IMR-90 (cell line): ENCODE results near the gene EPB41L1. TPM values are rescaled to one million over a fixed set of nuclear protein-coding genes. Genes with fewer than 3 reads are reported as not detected.

Source experiments
- ATAC-seq: fragments of 200-7000 bp; cut with Tn5 transposase; 2 replicates; pipeline ENCODE4 v1.9.1; 2020; ENCODE audit warnings: low read depth, mild to moderate bottlenecking, moderate library complexity
- BruUV-seq: library from RNA; stranded (reverse); fragments of 400-500 nt; replicated peaks from 2 replicates; lab custom pipeline; 2021; lab: Mats Ljungman, UMichigan
- CTCF ChIA-PET: fragments of 300-600 bp; formaldehyde crosslinking; extraction: SDS; loops from one replicate; lab custom pipeline; 2021; ENCODE audit warnings: antibody characterized with exemption; lab: Yijun Ruan, JAX
- POLR2A ChIA-PET: fragments of 300-600 bp; sonication (Branson Sonifier 250); formaldehyde crosslinking; loops from one replicate; lab custom pipeline; 2022; ENCODE audit warnings: antibody characterized with exemption; ENCODE audit not compliant: unreplicated experiment; lab: Charles Lee
- DNase-seq: peaks from one replicate; pipeline ENCODE4 v3.0.0; 2013
- H2AFZ ChIP-seq: replicated peaks from 2 replicates; pipeline ENCODE3; 2013; ENCODE audit warnings: low read length, mild to moderate bottlenecking; ENCODE audit not compliant: poor library complexity
- H2AK5ac ChIP-seq: 2 replicates; pipeline ENCODE4 v1.6.1; 2013; ENCODE audit warnings: low read depth, low read length, inconsistent platforms
- H2AK9ac ChIP-seq: replicated peaks from 2 replicates; pipeline ENCODE3; 2013; ENCODE audit warnings: mild to moderate bottlenecking, low read depth, low read length, moderate library complexity; ENCODE audit not compliant: poor library complexity
- H2BK120ac ChIP-seq: 2 replicates; pipeline ENCODE4 v1.6.1; 2013; ENCODE audit warnings: low read depth, low read length, inconsistent platforms
- H2BK15ac ChIP-seq: 3 replicates; pipeline ENCODE4 v1.6.1; 2013; ENCODE audit warnings: low read depth, low read length, inconsistent platforms
- H2BK20ac ChIP-seq: 2 replicates; pipeline ENCODE4 v1.6.1; 2013; ENCODE audit warnings: low read depth, mild to moderate bottlenecking, inconsistent platforms, low read length, moderate library complexity
- H2BK5ac ChIP-seq: 2 replicates; pipeline ENCODE4 v1.6.1; 2013; ENCODE audit warnings: mild to moderate bottlenecking, low read depth, low read length, inconsistent platforms; ENCODE audit not compliant: poor library complexity, severe bottlenecking
- H3K14ac ChIP-seq: replicated peaks from 2 replicates; pipeline ENCODE4 v1.6.1; 2013; ENCODE audit warnings: low read depth, low read length, inconsistent platforms
- H3K18ac ChIP-seq: 2 replicates; pipeline ENCODE4 v1.6.1; 2013; ENCODE audit warnings: low read depth, low read length, control low read depth
- H3K23ac ChIP-seq: 2 replicates; pipeline ENCODE4 v1.6.1; 2013; ENCODE audit warnings: low read depth, low read length, inconsistent platforms
- H3K27ac ChIP-seq: 2 replicates; pipeline ENCODE4 v1.5.1; 2013; ENCODE audit warnings: mild to moderate bottlenecking, control low read depth, low read length; ENCODE audit not compliant: insufficient read depth
- H3K27me3 ChIP-seq: 2 replicates; pipeline ENCODE4 v1.6.1; 2013; ENCODE audit warnings: low read length; ENCODE audit not compliant: control insufficient read depth, insufficient read depth
- H3K36me3 ChIP-seq: 2 replicates; pipeline ENCODE4 v1.6.1; 2013; ENCODE audit warnings: low read length, mixed read lengths; ENCODE audit not compliant: control insufficient read depth, insufficient read depth
- H3K4ac ChIP-seq: 2 replicates; pipeline ENCODE4 v1.6.1; 2013; ENCODE audit warnings: low read depth, low read length, inconsistent platforms
- H3K4me1 ChIP-seq: 2 replicates; pipeline ENCODE4 v1.6.1; 2013; ENCODE audit warnings: low read length, mixed read lengths; ENCODE audit not compliant: control insufficient read depth, insufficient read depth
- H3K4me2 ChIP-seq: 2 replicates; pipeline ENCODE4 v1.6.1; 2013; ENCODE audit warnings: low read depth, mild to moderate bottlenecking, control low read depth, low read length, moderate library complexity
- H3K4me3 ChIP-seq: 2 replicates; pipeline ENCODE4 v1.5.1; 2013; ENCODE audit warnings: low read depth, mild to moderate bottlenecking, control low read depth, low read length, moderate library complexity; ENCODE audit not compliant: insufficient read depth
- H3K56ac ChIP-seq: 2 replicates; pipeline ENCODE4 v1.6.1; 2013; ENCODE audit warnings: low read length, inconsistent platforms; ENCODE audit not compliant: insufficient read depth; ENCODE audit errors: extremely low read depth
- H3K79me1 ChIP-seq, 2 experiments: 2 replicates each; pipeline ENCODE4 v1.6.1; 2013; ENCODE audit warnings: low read length in 2 of 2, inconsistent platforms in 1 of 2, low read depth in 1 of 2
- H3K9ac ChIP-seq: 2 replicates; pipeline ENCODE4 v1.6.1; 2013; ENCODE audit warnings: low read depth, low read length, control low read depth
- H3K9me1 ChIP-seq: 2 replicates; pipeline ENCODE4 v1.6.1; 2013; ENCODE audit warnings: low read length, inconsistent platforms; ENCODE audit not compliant: insufficient read depth
- H3K9me3 ChIP-seq: 2 replicates; pipeline ENCODE4 v1.6.1; 2013; ENCODE audit warnings: low read length; ENCODE audit not compliant: control insufficient read depth, insufficient read depth
- H4K20me1 ChIP-seq: 2 replicates; pipeline ENCODE4 v1.6.1; 2013; ENCODE audit warnings: low read length, inconsistent platforms; ENCODE audit not compliant: insufficient read depth
- H4K5ac ChIP-seq: 2 replicates; pipeline ENCODE4 v1.6.1; 2013; ENCODE audit warnings: mild to moderate bottlenecking, low read depth, low read length, control low read depth
- H4K8ac ChIP-seq, 2 experiments: 2 replicates each; pipeline ENCODE4 v1.6.1; 2013; ENCODE audit warnings: low read depth in 2 of 2, low read length in 2 of 2, control low read depth in 1 of 2, inconsistent platforms in 1 of 2
- H4K91ac ChIP-seq: 2 replicates; pipeline ENCODE4 v1.6.1; 2013; ENCODE audit warnings: low read depth, low read length, inconsistent platforms; ENCODE audit not compliant: insufficient read depth
- BHLHE40 ChIP-seq: fragments of 150-350 bp; IDR thresholded peaks from 2 replicates; pipeline ENCODE4 v1.6.1; 2016; ENCODE audit warnings: mild to moderate bottlenecking, low read depth, low read length
- CEBPB ChIP-seq: IDR thresholded peaks from 2 replicates; pipeline ENCODE4 v1.6.1; 2012; ENCODE audit warnings: low read depth, low read length, improper control_type of control experiment
- CHD1 ChIP-seq: IDR thresholded peaks from 2 replicates; pipeline ENCODE4 v1.6.1; 2012; ENCODE audit warnings: low read depth, low read length, improper control_type of control experiment
- FOS ChIP-seq: fragments of 150-350 bp; IDR thresholded peaks from 2 replicates; pipeline ENCODE4 v1.6.1; 2016; ENCODE audit warnings: low read depth, low read length
- MAFK ChIP-seq: IDR thresholded peaks from 2 replicates; pipeline ENCODE4 v1.6.1; 2012; ENCODE audit warnings: low read depth, low read length, improper control_type of control experiment
- MXI1 ChIP-seq: IDR thresholded peaks from 2 replicates; pipeline ENCODE4 v1.6.1; 2012; ENCODE audit warnings: low read depth, mild to moderate bottlenecking, low read length, moderate library complexity, borderline replicate concordance
- NFE2L2 ChIP-seq: fragments of 150-350 bp; IDR thresholded peaks from 2 replicates; pipeline ENCODE4 v1.6.1; 2016; ENCODE audit warnings: low read depth, mild to moderate bottlenecking, low read length
- POLR2A ChIP-seq: IDR thresholded peaks from 2 replicates; pipeline ENCODE4 v1.6.1; 2012; ENCODE audit warnings: mild to moderate bottlenecking, low read depth, low read length
- RAD21 ChIP-seq: IDR thresholded peaks from 2 replicates; pipeline ENCODE4 v1.6.1; 2012; ENCODE audit warnings: low read length, improper control_type of control experiment
- RCOR1 ChIP-seq: IDR thresholded peaks from 2 replicates; pipeline ENCODE4 v1.6.1; 2012; ENCODE audit warnings: mild to moderate bottlenecking, low read length, improper control_type of control experiment; ENCODE audit not compliant: insufficient replicate concordance
- RFX5 ChIP-seq: IDR thresholded peaks from 2 replicates; pipeline ENCODE4 v1.8.0; 2012; ENCODE audit warnings: low read depth, mild to moderate bottlenecking, low read length, moderate library complexity
- SMC3 ChIP-seq: fragments of 150-350 bp; IDR thresholded peaks from 2 replicates; pipeline ENCODE4 v1.6.1; 2016; ENCODE audit warnings: low read depth, mild to moderate bottlenecking, antibody characterized with exemption, low read length, moderate library complexity
- WGBS, 2 experiments: methylation state at CpG; one replicate each; pipeline versions ENCODE4 v1.1.5 to v1.1.7; 2013; ENCODE audit warnings: missing lambda C conversion rate in 2 of 2; ENCODE audit not compliant: insufficient read length in 1 of 2; ENCODE audit errors: extremely low coverage in 2 of 2; 5-methylcytosine and 5-hydroxymethylcytosine counted together
- dilution Hi-C: fragments of 300-500 bp; cut with HindIII; formaldehyde crosslinking; loops from one replicate; pipeline ENCODE4 v1.14.3; 2018; ENCODE audit warnings: low sequenced_read_pairs; ENCODE audit not compliant: unreplicated experiment
- in situ Hi-C: fragments of 300-500 bp; cut with MboI; formaldehyde crosslinking; loops from 3 replicates; pipeline ENCODE4 v1.14.3; 2019; ENCODE audit warnings: low sequenced_read_pairs, inconsistent platforms, mixed read lengths
- intact Hi-C: fragments of 100-400 bp; cut with micrococcal nuclease; formaldehyde crosslinking; loops from 2 replicates; pipeline ENCODE4 v1.10.0; 2022
- polyA plus RNA-seq, 3 experiments: library from polyadenylated mRNA; depleted of rRNA; stranded (reverse); fragments of >200 nt; gene quantifications; 2 replicates each; pipeline ENCODE4 v1.2.3, GENCODE V29; 2012; ENCODE audit warnings: low replicate concordance in 1 of 3
- total RNA-seq: library from RNA; depleted of rRNA; stranded (reverse); fragments of >200 nt; gene quantifications from 2 replicates; pipeline ENCODE4 v1.2.3, GENCODE V29; 2012
- TF ChIP-seq, protein P1 (sequence below): fragments of 150-350 bp; IDR thresholded peaks from 2 replicates; pipeline ENCODE4 v1.6.1; 2017; ENCODE audit warnings: mild to moderate bottlenecking, antibody characterized with exemption, low read length, low read depth
- TF ChIP-seq, protein P2 (sequence below): conservative IDR thresholded peaks from 2 replicates; pipeline ENCODE4 v1.5.1; 2012; ENCODE audit warnings: mild to moderate bottlenecking, low read depth, low read length, improper control_type of control experiment
- TF ChIP-seq, protein P3 (sequence below): fragments of 150-350 bp; IDR thresholded peaks from 2 replicates; pipeline ENCODE4 v1.6.1; 2016; ENCODE audit warnings: low read depth, mild to moderate bottlenecking, low read length, moderate library complexity, borderline replicate concordance

EPB41L1 gene
- total and polyA plus RNA-seq, 2 of the 4 experiments (the other 2 are of a cell fraction): 12.5 to 33.7 TPM

DNA sequence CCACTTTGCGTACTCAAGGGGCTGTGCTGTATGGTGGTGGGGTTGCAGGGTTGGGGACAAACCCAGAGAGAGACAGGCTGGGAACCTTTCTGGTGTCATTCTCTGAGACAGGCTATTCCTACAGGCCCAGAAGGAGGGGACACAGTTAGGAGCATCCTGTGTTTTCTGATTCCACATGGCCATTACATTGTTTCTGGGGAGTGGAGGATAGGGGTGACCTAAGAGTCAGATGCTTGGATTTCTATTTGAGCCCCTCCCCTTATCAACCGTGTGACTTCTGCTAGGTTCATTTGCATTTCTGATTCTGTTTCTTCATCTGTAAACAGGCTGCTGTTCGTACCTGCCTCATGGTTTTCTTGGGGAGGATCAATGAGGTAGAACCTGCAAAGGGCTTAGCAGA, 29.4 kb upstream of the EPB41L1 start:
- CTCF ChIA-PET: no interaction called here

More for the DNA sequence above, 29.4 kb upstream of the EPB41L1 start:
- H3K4me2 ChIP-seq: no peak overlapping the region
- no peak overlapping the region for H4K5ac ChIP-seq
- no TSS peak for BruUV-seq
- TF ChIP-seq POLR2A (no peak), BHLHE40 (no peak), CHD1 (no peak), MAFK (no peak), SMC3 (no peak), RAD21 (no peak), MXI1 (no peak), RCOR1 (no peak), NFE2L2 (no peak), RFX5 (no peak), FOS (no peak), CEBPB (no peak)
- TF ChIP-seq, protein P1, sequence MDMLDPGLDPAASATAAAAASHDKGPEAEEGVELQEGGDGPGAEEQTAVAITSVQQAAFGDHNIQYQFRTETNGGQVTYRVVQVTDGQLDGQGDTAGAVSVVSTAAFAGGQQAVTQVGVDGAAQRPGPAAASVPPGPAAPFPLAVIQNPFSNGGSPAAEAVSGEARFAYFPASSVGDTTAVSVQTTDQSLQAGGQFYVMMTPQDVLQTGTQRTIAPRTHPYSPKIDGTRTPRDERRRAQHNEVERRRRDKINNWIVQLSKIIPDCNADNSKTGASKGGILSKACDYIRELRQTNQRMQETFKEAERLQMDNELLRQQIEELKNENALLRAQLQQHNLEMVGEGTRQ: no peak
- TF ChIP-seq, protein P2, sequence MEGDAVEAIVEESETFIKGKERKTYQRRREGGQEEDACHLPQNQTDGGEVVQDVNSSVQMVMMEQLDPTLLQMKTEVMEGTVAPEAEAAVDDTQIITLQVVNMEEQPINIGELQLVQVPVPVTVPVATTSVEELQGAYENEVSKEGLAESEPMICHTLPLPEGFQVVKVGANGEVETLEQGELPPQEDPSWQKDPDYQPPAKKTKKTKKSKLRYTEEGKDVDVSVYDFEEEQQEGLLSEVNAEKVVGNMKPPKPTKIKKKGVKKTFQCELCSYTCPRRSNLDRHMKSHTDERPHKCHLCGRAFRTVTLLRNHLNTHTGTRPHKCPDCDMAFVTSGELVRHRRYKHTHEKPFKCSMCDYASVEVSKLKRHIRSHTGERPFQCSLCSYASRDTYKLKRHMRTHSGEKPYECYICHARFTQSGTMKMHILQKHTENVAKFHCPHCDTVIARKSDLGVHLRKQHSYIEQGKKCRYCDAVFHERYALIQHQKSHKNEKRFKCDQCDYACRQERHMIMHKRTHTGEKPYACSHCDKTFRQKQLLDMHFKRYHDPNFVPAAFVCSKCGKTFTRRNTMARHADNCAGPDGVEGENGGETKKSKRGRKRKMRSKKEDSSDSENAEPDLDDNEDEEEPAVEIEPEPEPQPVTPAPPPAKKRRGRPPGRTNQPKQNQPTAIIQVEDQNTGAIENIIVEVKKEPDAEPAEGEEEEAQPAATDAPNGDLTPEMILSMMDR: no peak
- TF ChIP-seq, protein P3, sequence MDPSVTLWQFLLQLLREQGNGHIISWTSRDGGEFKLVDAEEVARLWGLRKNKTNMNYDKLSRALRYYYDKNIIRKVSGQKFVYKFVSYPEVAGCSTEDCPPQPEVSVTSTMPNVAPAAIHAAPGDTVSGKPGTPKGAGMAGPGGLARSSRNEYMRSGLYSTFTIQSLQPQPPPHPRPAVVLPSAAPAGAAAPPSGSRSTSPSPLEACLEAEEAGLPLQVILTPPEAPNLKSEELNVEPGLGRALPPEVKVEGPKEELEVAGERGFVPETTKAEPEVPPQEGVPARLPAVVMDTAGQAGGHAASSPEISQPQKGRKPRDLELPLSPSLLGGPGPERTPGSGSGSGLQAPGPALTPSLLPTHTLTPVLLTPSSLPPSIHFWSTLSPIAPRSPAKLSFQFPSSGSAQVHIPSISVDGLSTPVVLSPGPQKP: no peak
- no peak overlapping the region for H3K4ac ChIP-seq
- no peak overlapping the region for H3K14ac ChIP-seq
- H2BK15ac ChIP-seq: no peak overlapping the region
- peaks cover 7% of the 10 kb centered on the region for H3K9me1 ChIP-seq
- H3K27ac ChIP-seq: no peak overlapping the region
- H3K56ac ChIP-seq: no peak overlapping the region
- H2BK20ac ChIP-seq: no peak overlapping the region
- no peaks in the 10 kb centered on the region for H3K9me3 ChIP-seq
- peaks cover 10% of the 10 kb centered on the region for H3K4me1 ChIP-seq
- H3K27me3 ChIP-seq: peaks cover 11% of the 10 kb centered on the region; the same call in 1 of the 2 replicates
- H3K36me3 ChIP-seq: no peaks in the 10 kb centered on the region
- in situ Hi-C loops: loop anchor here (25.0 kb wide), 1 partner anchor 363 kb away; the partner anchor contains the start of gene PHF20
- H2BK5ac ChIP-seq: no peak overlapping the region
- no peak overlapping the region for H2BK120ac ChIP-seq
- H3K9ac ChIP-seq: no peak overlapping the region
- no peak overlapping the region for H4K91ac ChIP-seq
- H2AK5ac ChIP-seq: no peak overlapping the region
- no peak overlapping the region for H2AFZ ChIP-seq
- no peak overlapping the region for H3K18ac ChIP-seq
- no peak overlapping the region for H3K4me3 ChIP-seq
- no peaks in the 10 kb centered on the region; the same call in 1 of the 2 replicates for H4K20me1 ChIP-seq
- no CpG with 5 or more reads among the region's 3 CpGs for WGBS, 2 experiments
- DNase-seq: no peak
- H3K79me1 ChIP-seq: no peaks in the 10 kb centered on the region
- no peak overlapping the region for H3K23ac ChIP-seq
- dilution Hi-C loops: no loop called here
- no peak overlapping the region for H4K8ac ChIP-seq
- ATAC-seq: no peak
- POLR2A ChIA-PET: no interaction called here
- intact Hi-C loops: no loop called here
- no peak overlapping the region for H2AK9ac ChIP-seq
